Measurements from ENCODE around the gene AKAP8L. TPM values are rescaled to one million over a fixed set of nuclear protein-coding genes. Genes with fewer than 3 reads are reported as not detected.
"Not testable (repeated sequence)": the region's sequence is repeated elsewhere in the genome, so short reads cannot be mapped to it uniquely, and the experiment has no call there.

AKAP8L gene
- total RNA-seq, 1 donor from 2014 or later, result 53.5 TPM

- no peak for DNase-seq (ENCODE audit: low read depth, low spot score)
These were observed 583 bp downstream of the AKAP8L start for GRCh38 chr19:15418231-15418578.

GRCh38 chr19:15417699-15418098, 1.1 kb downstream of the AKAP8L start:
- DNase-seq (ENCODE audit: low read depth, low spot score), result no peak

GRCh38 chr19:15412832-15413231, 6.0 kb downstream of the AKAP8L start:
- no peak for DNase-seq (ENCODE audit: low read depth, low spot score)

GRCh38 chr19:15411351-15411750, 7.4 kb downstream of the AKAP8L start:
- DNase-seq (ENCODE audit: low read depth, low spot score), result not testable (repeated sequence)

- DNase-seq (ENCODE audit: low read depth, low spot score), result no peak
These were observed 14.0 kb downstream of the AKAP8L start for GRCh38 chr19:15404780-15405211.

GRCh38 chr19:15404097-15404779, 14.6 kb downstream of the AKAP8L start:
- no peak for DNase-seq (ENCODE audit: low read depth, low spot score)

GRCh38 chr19:15403151-15403531, 15.6 kb downstream of the AKAP8L start:
- no peak for DNase-seq (ENCODE audit: low read depth, low spot score)

GRCh38 chr19:15402411-15403150, 16.2 kb downstream of the AKAP8L start:
- no peak for DNase-seq (ENCODE audit: low read depth, low spot score)

- DNase-seq (ENCODE audit: low read depth, low spot score), result no peak
These were observed 17.4 kb downstream of the AKAP8L start for GRCh38 chr19:15401397-15401710.

- no peak for DNase-seq (ENCODE audit: low read depth, low spot score)
These were observed 18.0 kb downstream of the AKAP8L start for GRCh38 chr19:15400521-15401396.

GRCh38 chr19:15399635-15400034, 19.2 kb downstream of the AKAP8L start:
- DNase-seq (ENCODE audit: low read depth, low spot score), result no peak

- no peak for DNase-seq (ENCODE audit: low read depth, low spot score)
These were observed 19.6 kb downstream of the AKAP8L start for GRCh38 chr19:15399234-15399515.

- DNase-seq (ENCODE audit: low read depth, low spot score), result no peak
These were observed 20.1 kb downstream of the AKAP8L start for GRCh38 chr19:15398501-15399233.

- DNase-seq (ENCODE audit: low read depth, low spot score), result no peak
These were observed 21.0 kb downstream of the AKAP8L start for GRCh38 chr19:15397782-15398181.

GRCh38 chr19:15397236-15397635, 21.6 kb downstream of the AKAP8L start:
- no peak for DNase-seq (ENCODE audit: low read depth, low spot score)

GRCh38 chr19:15396436-15396835, 22.4 kb downstream of the AKAP8L start:
- no peak for DNase-seq (ENCODE audit: low read depth, low spot score)

- not testable (repeated sequence) for DNase-seq (ENCODE audit: low read depth, low spot score)
These were observed 23.5 kb downstream of the AKAP8L start for GRCh38 chr19:15395251-15395650.

- no peak for DNase-seq (ENCODE audit: low read depth, low spot score)
These were observed 24.4 kb downstream of the AKAP8L start for GRCh38 chr19:15394426-15394825.

- no peak for DNase-seq (ENCODE audit: low read depth, low spot score)
These were observed 24.8 kb downstream of the AKAP8L start for GRCh38 chr19:15393963-15394362.

GRCh38 chr19:15390814-15391213, 28.0 kb downstream of the AKAP8L start:
- DNase-seq (ENCODE audit: low read depth, low spot score), result no peak

- no peak for DNase-seq (ENCODE audit: low read depth, low spot score)
These were observed 36.9 kb downstream of the AKAP8L start for GRCh38 chr19:15381864-15382263.

GRCh38 chr19:15381429-15381828, 37.4 kb downstream of the AKAP8L start:
- DNase-seq (ENCODE audit: low read depth, low spot score), result no peak
